Pericardium fibroblast (primary cell): ENCODE measurements around the gene LPCAT2. TPM values are rescaled to one million over a fixed set of nuclear protein-coding genes. Genes with fewer than 3 reads are reported as not detected.

Source experiments
- total RNA-seq: library from RNA; depleted of rRNA; stranded (reverse); fragments of >200 nt; gene quantifications from 2 replicates; pipeline ENCODE4 v1.2.3, GENCODE V29; 2015

The LPCAT2 gene
- 0.77 and 5.7 TPM in 2 replicates for total RNA-seq

GRCh38 chr16:55508941-55509931 is at the start of gene LPCAT2:
LPCAT2 (plus strand) TSS chr16:55509072; CDS start chr16:55509182, 110 bp downstream.

GRCh38 chr16:55478827-55479429 is 29.9 kb upstream of the LPCAT2 start, which contains the start of gene MMP2:
MMP2 (plus strand) TSS chr16:55479198; CDS start chr16:55479480, 282 bp downstream.

GRCh38 chr16:55566432-55567175 is 57.7 kb downstream of the LPCAT2 start, which contains the start of gene CAPNS2:
CAPNS2 (plus strand) TSS chr16:55566684; CDS start chr16:55566757, 73 bp downstream.

Other genes with a start within 250 kb of the LPCAT2 start
- not detected in 2 replicates for gene IRX6, start 184.9 kb upstream of the LPCAT2 start, total RNA-seq
- 435 and 737 TPM in 2 replicates for gene MMP2, start 29.9 kb upstream of the LPCAT2 start, total RNA-seq
- not detected in 2 replicates for gene CAPNS2, start 57.6 kb downstream of the LPCAT2 start, total RNA-seq
- not detected in 2 replicates for gene SLC6A2, start 146.9 kb downstream of the LPCAT2 start, total RNA-seq